ENCODE results near the gene ICAM4. TPM values are rescaled to one million over a fixed set of nuclear protein-coding genes. Genes with fewer than 3 reads are reported as not detected.

The ICAM4 gene
- total and polyA plus RNA-seq, 2 of the 13 experiments (the other 11 are each of a cell fraction or from before 2014, with no cell fraction given) = 2.9 to 4.0 TPM

DNA sequence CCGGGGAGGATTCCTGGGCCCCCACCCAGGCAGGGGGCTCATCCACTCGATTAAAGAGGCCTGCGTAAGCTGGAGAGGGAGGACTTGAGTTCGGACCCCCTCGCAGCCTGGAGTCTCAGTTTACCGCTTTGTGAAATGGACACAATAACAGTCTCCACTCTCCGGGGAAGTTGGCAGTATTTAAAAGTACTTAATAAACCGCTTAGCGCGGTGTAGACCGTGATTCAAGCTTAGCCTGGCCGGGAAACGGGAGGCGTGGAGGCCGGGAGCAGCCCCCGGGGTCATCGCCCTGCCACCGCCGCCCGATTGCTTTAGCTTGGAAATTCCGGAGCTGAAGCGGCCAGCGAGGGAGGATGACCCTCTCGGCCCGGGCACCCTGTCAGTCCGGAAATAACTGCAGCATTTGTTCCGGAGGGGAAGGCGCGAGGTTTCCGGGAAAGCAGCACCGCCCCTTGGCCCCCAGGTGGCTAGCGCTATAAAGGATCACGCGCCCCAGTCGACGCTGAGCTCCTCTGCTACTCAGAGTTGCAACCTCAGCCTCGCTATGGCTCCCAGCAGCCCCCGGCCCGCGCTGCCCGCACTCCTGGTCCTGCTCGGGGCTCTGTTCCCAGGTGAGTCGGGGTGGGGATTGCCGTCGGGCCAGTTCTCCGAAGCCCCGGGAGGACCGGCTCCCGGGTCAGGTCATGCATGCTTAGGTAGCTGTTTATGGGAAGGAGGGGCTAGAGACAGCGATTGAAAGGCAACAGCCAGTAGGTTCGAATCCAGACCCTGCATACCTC is 15.9 kb upstream of the ICAM4 start, which contains the start of gene ICAM1 (continued):
- TF ChIP-seq, protein P1, sequence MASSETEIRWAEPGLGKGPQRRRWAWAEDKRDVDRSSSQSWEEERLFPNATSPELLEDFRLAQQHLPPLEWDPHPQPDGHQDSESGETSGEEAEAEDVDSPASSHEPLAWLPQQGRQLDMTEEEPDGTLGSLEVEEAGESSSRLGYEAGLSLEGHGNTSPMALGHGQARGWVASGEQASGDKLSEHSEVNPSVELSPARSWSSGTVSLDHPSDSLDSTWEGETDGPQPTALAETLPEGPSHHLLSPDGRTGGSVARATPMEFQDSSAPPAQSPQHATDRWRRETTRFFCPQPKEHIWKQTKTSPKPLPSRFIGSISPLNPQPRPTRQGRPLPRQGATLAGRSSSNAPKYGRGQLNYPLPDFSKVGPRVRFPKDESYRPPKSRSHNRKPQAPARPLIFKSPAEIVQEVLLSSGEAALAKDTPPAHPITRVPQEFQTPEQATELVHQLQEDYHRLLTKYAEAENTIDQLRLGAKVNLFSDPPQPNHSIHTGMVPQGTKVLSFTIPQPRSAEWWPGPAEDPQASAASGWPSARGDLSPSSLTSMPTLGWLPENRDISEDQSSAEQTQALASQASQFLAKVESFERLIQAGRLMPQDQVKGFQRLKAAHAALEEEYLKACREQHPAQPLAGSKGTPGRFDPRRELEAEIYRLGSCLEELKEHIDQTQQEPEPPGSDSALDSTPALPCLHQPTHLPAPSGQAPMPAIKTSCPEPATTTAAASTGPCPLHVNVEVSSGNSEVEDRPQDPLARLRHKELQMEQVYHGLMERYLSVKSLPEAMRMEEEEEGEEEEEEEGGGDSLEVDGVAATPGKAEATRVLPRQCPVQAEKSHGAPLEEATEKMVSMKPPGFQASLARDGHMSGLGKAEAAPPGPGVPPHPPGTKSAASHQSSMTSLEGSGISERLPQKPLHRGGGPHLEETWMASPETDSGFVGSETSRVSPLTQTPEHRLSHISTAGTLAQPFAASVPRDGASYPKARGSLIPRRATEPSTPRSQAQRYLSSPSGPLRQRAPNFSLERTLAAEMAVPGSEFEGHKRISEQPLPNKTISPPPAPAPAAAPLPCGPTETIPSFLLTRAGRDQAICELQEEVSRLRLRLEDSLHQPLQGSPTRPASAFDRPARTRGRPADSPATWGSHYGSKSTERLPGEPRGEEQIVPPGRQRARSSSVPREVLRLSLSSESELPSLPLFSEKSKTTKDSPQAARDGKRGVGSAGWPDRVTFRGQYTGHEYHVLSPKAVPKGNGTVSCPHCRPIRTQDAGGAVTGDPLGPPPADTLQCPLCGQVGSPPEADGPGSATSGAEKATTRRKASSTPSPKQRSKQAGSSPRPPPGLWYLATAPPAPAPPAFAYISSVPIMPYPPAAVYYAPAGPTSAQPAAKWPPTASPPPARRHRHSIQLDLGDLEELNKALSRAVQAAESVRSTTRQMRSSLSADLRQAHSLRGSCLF (CRISPR knock-in tag; IDR thresholded peaks at IDR 0.05; ENCODE audit: borderline replicate concordance) = no peak
- TF ChIP-seq ZNF841 (CRISPR knock-in tag; IDR thresholded peaks at IDR 0.05; ENCODE audit: borderline replicate concordance) (no peak), ZNF678 (CRISPR knock-in tag; IDR thresholded peaks at IDR 0.05) (0 out of 2 replicates have a peak, but pooled peaks have one; percentile 60), FOSL1 (CRISPR knock-in tag; IDR thresholded peaks at IDR 0.05; ENCODE audit: borderline replicate concordance) (no peak; the same call in 1 of the 2 replicates), HOXA3 (CRISPR knock-in tag; IDR thresholded peaks at IDR 0.05) (peak; percentile 81), YEATS2 (CRISPR knock-in tag; IDR thresholded peaks at IDR 0.05; ENCODE audit: borderline replicate concordance) (peak; percentile 69; the same call in 1 of the 2 replicates)
- TF ChIP-seq, protein P2, sequence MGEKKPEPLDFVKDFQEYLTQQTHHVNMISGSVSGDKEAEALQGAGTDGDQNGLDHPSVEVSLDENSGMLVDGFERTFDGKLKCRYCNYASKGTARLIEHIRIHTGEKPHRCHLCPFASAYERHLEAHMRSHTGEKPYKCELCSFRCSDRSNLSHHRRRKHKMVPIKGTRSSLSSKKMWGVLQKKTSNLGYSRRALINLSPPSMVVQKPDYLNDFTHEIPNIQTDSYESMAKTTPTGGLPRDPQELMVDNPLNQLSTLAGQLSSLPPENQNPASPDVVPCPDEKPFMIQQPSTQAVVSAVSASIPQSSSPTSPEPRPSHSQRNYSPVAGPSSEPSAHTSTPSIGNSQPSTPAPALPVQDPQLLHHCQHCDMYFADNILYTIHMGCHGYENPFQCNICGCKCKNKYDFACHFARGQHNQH (CRISPR knock-in tag; IDR thresholded peaks at IDR 0.05) = peak; percentile 92
- TF ChIP-seq, protein P3, sequence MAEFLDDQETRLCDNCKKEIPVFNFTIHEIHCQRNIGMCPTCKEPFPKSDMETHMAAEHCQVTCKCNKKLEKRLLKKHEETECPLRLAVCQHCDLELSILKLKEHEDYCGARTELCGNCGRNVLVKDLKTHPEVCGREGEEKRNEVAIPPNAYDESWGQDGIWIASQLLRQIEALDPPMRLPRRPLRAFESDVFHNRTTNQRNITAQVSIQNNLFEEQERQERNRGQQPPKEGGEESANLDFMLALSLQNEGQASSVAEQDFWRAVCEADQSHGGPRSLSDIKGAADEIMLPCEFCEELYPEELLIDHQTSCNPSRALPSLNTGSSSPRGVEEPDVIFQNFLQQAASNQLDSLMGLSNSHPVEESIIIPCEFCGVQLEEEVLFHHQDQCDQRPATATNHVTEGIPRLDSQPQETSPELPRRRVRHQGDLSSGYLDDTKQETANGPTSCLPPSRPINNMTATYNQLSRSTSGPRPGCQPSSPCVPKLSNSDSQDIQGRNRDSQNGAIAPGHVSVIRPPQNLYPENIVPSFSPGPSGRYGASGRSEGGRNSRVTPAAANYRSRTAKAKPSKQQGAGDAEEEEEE (CRISPR knock-in tag; IDR thresholded peaks at IDR 0.05; ENCODE audit: borderline replicate concordance) = no peak
- TF ChIP-seq, protein P4, sequence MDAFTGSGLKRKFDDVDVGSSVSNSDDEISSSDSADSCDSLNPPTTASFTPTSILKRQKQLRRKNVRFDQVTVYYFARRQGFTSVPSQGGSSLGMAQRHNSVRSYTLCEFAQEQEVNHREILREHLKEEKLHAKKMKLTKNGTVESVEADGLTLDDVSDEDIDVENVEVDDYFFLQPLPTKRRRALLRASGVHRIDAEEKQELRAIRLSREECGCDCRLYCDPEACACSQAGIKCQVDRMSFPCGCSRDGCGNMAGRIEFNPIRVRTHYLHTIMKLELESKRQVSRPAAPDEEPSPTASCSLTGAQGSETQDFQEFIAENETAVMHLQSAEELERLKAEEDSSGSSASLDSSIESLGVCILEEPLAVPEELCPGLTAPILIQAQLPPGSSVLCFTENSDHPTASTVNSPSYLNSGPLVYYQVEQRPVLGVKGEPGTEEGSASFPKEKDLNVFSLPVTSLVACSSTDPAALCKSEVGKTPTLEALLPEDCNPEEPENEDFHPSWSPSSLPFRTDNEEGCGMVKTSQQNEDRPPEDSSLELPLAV (CRISPR knock-in tag; conservative IDR thresholded peaks at IDR 0.05; ENCODE audit: low read depth) = no peak
- TF ChIP-seq, protein P5, sequence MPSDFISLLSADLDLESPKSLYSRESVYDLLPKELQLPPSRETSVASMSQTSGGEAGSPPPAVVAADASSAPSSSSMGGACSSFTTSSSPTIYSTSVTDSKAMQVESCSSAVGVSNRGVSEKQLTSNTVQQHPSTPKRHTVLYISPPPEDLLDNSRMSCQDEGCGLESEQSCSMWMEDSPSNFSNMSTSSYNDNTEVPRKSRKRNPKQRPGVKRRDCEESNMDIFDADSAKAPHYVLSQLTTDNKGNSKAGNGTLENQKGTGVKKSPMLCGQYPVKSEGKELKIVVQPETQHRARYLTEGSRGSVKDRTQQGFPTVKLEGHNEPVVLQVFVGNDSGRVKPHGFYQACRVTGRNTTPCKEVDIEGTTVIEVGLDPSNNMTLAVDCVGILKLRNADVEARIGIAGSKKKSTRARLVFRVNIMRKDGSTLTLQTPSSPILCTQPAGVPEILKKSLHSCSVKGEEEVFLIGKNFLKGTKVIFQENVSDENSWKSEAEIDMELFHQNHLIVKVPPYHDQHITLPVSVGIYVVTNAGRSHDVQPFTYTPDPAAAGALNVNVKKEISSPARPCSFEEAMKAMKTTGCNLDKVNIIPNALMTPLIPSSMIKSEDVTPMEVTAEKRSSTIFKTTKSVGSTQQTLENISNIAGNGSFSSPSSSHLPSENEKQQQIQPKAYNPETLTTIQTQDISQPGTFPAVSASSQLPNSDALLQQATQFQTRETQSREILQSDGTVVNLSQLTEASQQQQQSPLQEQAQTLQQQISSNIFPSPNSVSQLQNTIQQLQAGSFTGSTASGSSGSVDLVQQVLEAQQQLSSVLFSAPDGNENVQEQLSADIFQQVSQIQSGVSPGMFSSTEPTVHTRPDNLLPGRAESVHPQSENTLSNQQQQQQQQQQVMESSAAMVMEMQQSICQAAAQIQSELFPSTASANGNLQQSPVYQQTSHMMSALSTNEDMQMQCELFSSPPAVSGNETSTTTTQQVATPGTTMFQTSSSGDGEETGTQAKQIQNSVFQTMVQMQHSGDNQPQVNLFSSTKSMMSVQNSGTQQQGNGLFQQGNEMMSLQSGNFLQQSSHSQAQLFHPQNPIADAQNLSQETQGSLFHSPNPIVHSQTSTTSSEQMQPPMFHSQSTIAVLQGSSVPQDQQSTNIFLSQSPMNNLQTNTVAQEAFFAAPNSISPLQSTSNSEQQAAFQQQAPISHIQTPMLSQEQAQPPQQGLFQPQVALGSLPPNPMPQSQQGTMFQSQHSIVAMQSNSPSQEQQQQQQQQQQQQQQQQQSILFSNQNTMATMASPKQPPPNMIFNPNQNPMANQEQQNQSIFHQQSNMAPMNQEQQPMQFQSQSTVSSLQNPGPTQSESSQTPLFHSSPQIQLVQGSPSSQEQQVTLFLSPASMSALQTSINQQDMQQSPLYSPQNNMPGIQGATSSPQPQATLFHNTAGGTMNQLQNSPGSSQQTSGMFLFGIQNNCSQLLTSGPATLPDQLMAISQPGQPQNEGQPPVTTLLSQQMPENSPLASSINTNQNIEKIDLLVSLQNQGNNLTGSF (CRISPR knock-in tag; IDR thresholded peaks at IDR 0.05) = 0 out of 2 replicates have a peak, but pooled peaks have one; percentile 31
